ELR (cell line): ENCODE measurements around the gene PPP4C.

Experiments
- DNase-seq: peaks from one replicate; pipeline ENCODE4 v3.0.0-alpha.2; 2015; ENCODE audit warnings: low read depth

Gene PPP4C

GRCh38 chr16:30082545-30083090 is 6.8 kb downstream of the PPP4C start:
- DNase-seq = no peak

- no peak for DNase-seq
Observed at GRCh38 chr16:30083216-30084055, 7.6 kb downstream of the PPP4C start.

- DNase-seq = no peak
Observed at GRCh38 chr16:30084096-30084815, 8.5 kb downstream of the PPP4C start.

GRCh38 chr16:30084816-30085159 is 9.0 kb downstream of the PPP4C start:
- DNase-seq = no peak

GRCh38 chr16:30085247-30085646 is 9.5 kb downstream of the PPP4C start:
- no peak for DNase-seq

- DNase-seq = no peak
Observed at GRCh38 chr16:30085820-30086219, 10.0 kb downstream of the PPP4C start.

- DNase-seq = no peak
Observed at GRCh38 chr16:30086291-30087140, 10.7 kb downstream of the PPP4C start.

GRCh38 chr16:30087181-30087898 is 11.5 kb downstream of the PPP4C start:
- no peak for DNase-seq

- no peak for DNase-seq
Observed at GRCh38 chr16:30088237-30088831, 12.5 kb downstream of the PPP4C start.

- DNase-seq = no peak
Observed at GRCh38 chr16:30088832-30089624, 13.2 kb downstream of the PPP4C start.

GRCh38 chr16:30090610-30091331 is 15.0 kb downstream of the PPP4C start:
- DNase-seq = no peak

- peak; percentile 92 for DNase-seq
Observed at GRCh38 chr16:30091474-30092372, 15.9 kb downstream of the PPP4C start, which contains the start of gene TBX6. Gene TBX6, minus strand, starts transcription at chr16:30091924. Its CDS starts 731 bp downstream, at chr16:30091193.

- DNase-seq = peak; percentile 54
Observed at GRCh38 chr16:30092373-30093010, 16.7 kb downstream of the PPP4C start.

- DNase-seq = no peak
Observed at GRCh38 chr16:30094541-30095165, 18.9 kb downstream of the PPP4C start.

GRCh38 chr16:30095166-30096078 is 19.6 kb downstream of the PPP4C start:
- DNase-seq = no peak

- peak; percentile 85 for DNase-seq
Observed at GRCh38 chr16:30096105-30096861, 20.5 kb downstream of the PPP4C start, which contains the start of gene YPEL3. Gene YPEL3, minus strand, starts transcription at chr16:30096213. Its CDS starts 731 bp downstream, at chr16:30095482.
